CD14-positive monocyte (primary cell): ENCODE results near the gene WDCP. TPM values are rescaled to one million over a fixed set of nuclear protein-coding genes. Genes with fewer than 3 reads are reported as not detected.

ENCODE experiments used
- DNase-seq, 3 donors: peaks; one replicate each; pipeline ENCODE4 v3.0.0-alpha.2; 2011 to 2022
- H2AFZ ChIP-seq: 2 replicates; pipeline ENCODE4 v1.6.0; 2012; ENCODE audit warnings: mild to moderate bottlenecking, low read depth, low read length, inconsistent platforms; ENCODE audit not compliant: insufficient read depth, poor library complexity, severe bottlenecking
- H3K27ac ChIP-seq, 2 donors: 1 replicate in 1 of 2; 2 replicates in 1 of 2; pipeline ENCODE4 v1.5.1; 2012 to 2013; ENCODE audit warnings: low read length in 2 of 2, control low read depth in 1 of 2, inconsistent platforms in 1 of 2, low read depth in 1 of 2, mild to moderate bottlenecking in 1 of 2
- H3K27me3 ChIP-seq, 2 donors: one replicate each; pipeline versions ENCODE4 v1.6.0 to v1.6.1; 2011 to 2013; ENCODE audit warnings: low read length in 2 of 2; ENCODE audit not compliant: control insufficient read depth in 2 of 2, insufficient read depth in 2 of 2
- H3K36me3 ChIP-seq, 2 donors: replicated peaks in 1 of 2; 1 replicate in 1 of 2; 2 replicates in 1 of 2; pipeline versions ENCODE4 v1.5.1 to v1.6.1; 2012 to 2013; ENCODE audit warnings: low read length in 2 of 2, control low read depth in 1 of 2, inconsistent platforms in 1 of 2, mild to moderate bottlenecking in 1 of 2; ENCODE audit not compliant: insufficient read depth in 2 of 2, control insufficient read depth in 1 of 2
- H3K4me1 ChIP-seq, 2 donors: 1 replicate in 1 of 2; 2 replicates in 1 of 2; pipeline versions ENCODE4 v1.5.1 to v1.6.1; 2012 to 2013; ENCODE audit warnings: low read length in 2 of 2, control low read depth in 1 of 2, inconsistent platforms in 1 of 2, mild to moderate bottlenecking in 1 of 2, moderate library complexity in 1 of 2; ENCODE audit not compliant: insufficient read depth in 2 of 2, control insufficient read depth in 1 of 2
- H3K4me2 ChIP-seq: replicated peaks from 2 replicates; pipeline ENCODE3; 2012; ENCODE audit warnings: low read length, moderate library complexity, mild to moderate bottlenecking; ENCODE audit not compliant: poor library complexity, severe bottlenecking; ENCODE audit errors: extremely low read depth
- H3K4me3 ChIP-seq, 3 experiments: fragments of 200-600 bp in 1 of 3; sonication (generic) in 1 of 3; replicated peaks in 1 of 3; 1 replicate in 2 of 3; 2 replicates in 1 of 3; pipeline ENCODE4 v1.5.1; 2011 to 2013; ENCODE audit warnings: low read length in 3 of 3, mild to moderate bottlenecking in 3 of 3, control low read depth in 2 of 3, low read depth in 2 of 3, inconsistent platforms in 1 of 3, moderate library complexity in 1 of 3
- H3K79me2 ChIP-seq: 2 replicates; pipeline ENCODE4 v1.6.0; 2012; ENCODE audit warnings: mild to moderate bottlenecking, control low read depth, inconsistent platforms, low read length, moderate library complexity; ENCODE audit not compliant: insufficient read depth
- H3K9ac ChIP-seq: 2 replicates; pipeline ENCODE4 v1.6.0; 2017; ENCODE audit warnings: low read length, mild to moderate bottlenecking; ENCODE audit not compliant: insufficient read depth, poor library complexity, severe bottlenecking
- H3K9me3 ChIP-seq, 2 donors: replicated peaks in 1 of 2; 1 replicate in 1 of 2; 2 replicates in 1 of 2; pipeline versions ENCODE4 v1.5.1 to v1.6.1; 2012 to 2013; ENCODE audit warnings: low read length in 2 of 2, control low read depth in 1 of 2; ENCODE audit not compliant: control insufficient read depth in 1 of 2, insufficient read depth in 1 of 2
- H4K20me1 ChIP-seq: 2 replicates; pipeline ENCODE4 v1.6.0; 2012; ENCODE audit warnings: mild to moderate bottlenecking, low read length, control low read depth, moderate library complexity; ENCODE audit not compliant: insufficient read depth
- H3K27ac Mint-ChIP-seq, 7 donors: one replicate each; pipeline ENCODE4 v1.8.0; 2020; ENCODE audit warnings: mild to moderate bottlenecking in 7 of 7, mixed read lengths in 7 of 7, moderate library complexity in 6 of 7, inconsistent platforms in 2 of 7
- H3K27me3 Mint-ChIP-seq, 3 donors: one replicate each; pipeline ENCODE4 v1.8.0; 2021 to 2022; ENCODE audit warnings: low read depth in 3 of 3, mild to moderate bottlenecking in 3 of 3, mixed read lengths in 3 of 3, moderate library complexity in 3 of 3, inconsistent platforms in 1 of 3
- H3K36me3 Mint-ChIP-seq, 2 donors: one replicate each; pipeline ENCODE4 v1.8.0; 2020; ENCODE audit warnings: mixed read lengths in 2 of 2, inconsistent platforms in 1 of 2, mild to moderate bottlenecking in 1 of 2
- H3K4me1 Mint-ChIP-seq: one replicate; pipeline ENCODE4 v1.8.0; 2020; ENCODE audit warnings: mild to moderate bottlenecking, mixed read lengths
- H3K4me3 Mint-ChIP-seq, 2 donors: one replicate each; pipeline ENCODE4 v1.8.0; 2020; ENCODE audit warnings: mild to moderate bottlenecking in 2 of 2, mixed read lengths in 2 of 2, moderate library complexity in 1 of 2
- H3K9me3 Mint-ChIP-seq, 7 donors: one replicate each; pipeline ENCODE4 v1.8.0; 2020 to 2022; ENCODE audit warnings: mixed read lengths in 7 of 7, mild to moderate bottlenecking in 6 of 7, moderate library complexity in 6 of 7, inconsistent platforms in 2 of 7
- CTCF ChIP-seq: fragments of 200-600 bp; IDR thresholded peaks from one replicate; pipeline ENCODE4 v1.8.0; 2022; ENCODE audit warnings: antibody characterized with exemption, mild to moderate bottlenecking
- WGBS: methylation state at CpG from one replicate; pipeline ENCODE4 v1.1.5; 2013; ENCODE audit warnings: missing lambda C conversion rate; ENCODE audit not compliant: insufficient coverage; 5-methylcytosine and 5-hydroxymethylcytosine counted together
- intact Hi-C, 2 donors: fragments of 100-400 bp; cut with micrococcal nuclease; formaldehyde crosslinking; loops; one replicate each; pipeline versions ENCODE4 v1.15.0 to v1.15.1; 2023
- polyA plus RNA-seq, 3 donors: library from polyadenylated mRNA; depleted of rRNA in 1 of 3; unstranded in 2 of 3; stranded (reverse) in 1 of 3; fragments of 300-500 nt in 2 of 3; fragments of >200 nt in 1 of 3; fragmentation: Illumina TruSeq in 2 of 3; gene quantifications; 1 replicate in 2 of 3; 2 replicates in 1 of 3; pipeline ENCODE4 v1.2.3, GENCODE V29; 2012 to 2021

The WDCP gene
- polyA plus RNA-seq, 3 donors: 0.43 to 1.3 (median 0.69) TPM

- peaks cover 0 to 3% (median 0%) of the 10 kb centered on the region in 7 donors for H3K9me3 Mint-ChIP-seq
- peaks cover 41 to 57% of the 10 kb centered on the region in 2 donors for H3K4me1 ChIP-seq
- peak overlapping the region; percentile 95 to 100 for H3K4me3 Mint-ChIP-seq
- DNase-seq: no peak
- H3K36me3 Mint-ChIP-seq: peaks cover 18 to 32% of the 10 kb centered on the region in 2 donors
- peaks cover 76% of the 10 kb centered on the region for H3K79me2 ChIP-seq
- peak overlapping the region; percentile 91 for H2AFZ ChIP-seq
- peak overlapping the region; percentile 67 to 89 for H3K27ac ChIP-seq
- no CpG with 5 or more reads among the region's 2 CpGs for WGBS
- H4K20me1 ChIP-seq: no peaks in the 10 kb centered on the region
- peak overlapping the region; percentile 95 for H3K4me2 ChIP-seq
- H3K27ac Mint-ChIP-seq: peak overlapping the region in 6 of 7 donors; percentile 94 to 99 (median 98)
- H3K36me3 ChIP-seq: peaks cover 12 to 40% of the 10 kb centered on the region in 2 donors
- peak overlapping the region; percentile 84 for H3K9ac ChIP-seq
- peak overlapping the region; percentile 56 to 94 (median 86) for H3K4me3 ChIP-seq
- H3K27me3 Mint-ChIP-seq: no peaks in the 10 kb centered on the region
- TF ChIP-seq CTCF: no peak
- intact Hi-C loops: no loop called here
- H3K27me3 ChIP-seq: no peaks in the 10 kb centered on the region
- H3K9me3 ChIP-seq: no peaks in the 10 kb centered on the region
- H3K4me1 Mint-ChIP-seq: peaks cover 44% of the 10 kb centered on the region
Measured at GRCh38 chr2:24077879-24078278, 30.7 kb upstream of the WDCP start.

- Histone ChIP-seq H3K4me1 (peaks cover 38 to 53% of the 10 kb centered on the region in 2 donors), H3K9ac (peak overlapping the region; percentile 84), H4K20me1 (no peaks in the 10 kb centered on the region), H3K36me3 (peaks cover 13 to 40% of the 10 kb centered on the region in 2 donors), H3K4me2 (peak overlapping the region; percentile 95), H2AFZ (peak overlapping the region; percentile 91), H3K4me3 (peak overlapping the region; percentile 56 to 94 (median 86)), H3K27me3 (no peaks in the 10 kb centered on the region), H3K27ac (peak overlapping the region; percentile 67 to 89), H3K79me2 (peaks cover 76% of the 10 kb centered on the region), H3K9me3 (no peaks in the 10 kb centered on the region)
- 5% methylated on average over 3 of the region's 9 CpGs for WGBS
- H3K36me3 Mint-ChIP-seq: peaks cover 20 to 31% of the 10 kb centered on the region in 2 donors
- H3K27ac Mint-ChIP-seq: peak overlapping the region; percentile 94 to 99 (median 98)
- no peaks in the 10 kb centered on the region for H3K27me3 Mint-ChIP-seq
- H3K4me3 Mint-ChIP-seq: peak overlapping the region; percentile 95 to 100
- H3K9me3 Mint-ChIP-seq: peaks cover 0 to 3% (median 0%) of the 10 kb centered on the region in 7 donors
- no peak for TF ChIP-seq CTCF
- intact Hi-C loops: no loop called here
- DNase-seq: no peak
- H3K4me1 Mint-ChIP-seq: peaks cover 40% of the 10 kb centered on the region
Measured at GRCh38 chr2:24077535-24077877, 30.3 kb upstream of the WDCP start.
